Sciatic nerve (tissue), 2 donors: ENCODE measurements around the gene PNPLA5. TPM values are rescaled to one million over a fixed set of nuclear protein-coding genes. Genes with fewer than 3 reads are reported as not detected.
A peak's percentile ranks its signal among the peaks of the same experiment; 100 is the strongest.
"Not testable (repeated sequence)": the region's sequence is repeated elsewhere in the genome, so short reads cannot be mapped to it uniquely, and the experiment has no call there.

Experiments
- ATAC-seq: fragments of 200-7000 bp; cut with Tn5 transposase; one replicate; pipeline ENCODE4 v1.9.1; 2020; ENCODE audit warnings: mild to moderate bottlenecking, moderate library complexity
- DNase-seq: peaks from one replicate; pipeline ENCODE4 v3.0.0-alpha.2; 2020; ENCODE audit warnings: low spot score
- intact Hi-C: fragments of 100-400 bp; cut with DNase I; formaldehyde crosslinking; loops from one replicate; pipeline ENCODE4 v1.14.2; 2022
- total RNA-seq: library from RNA; stranded (reverse); fragmentation: NEBNext Ultra II Directional; extraction: Animal tissue kit (Norgen Biotek cat#: 25700); gene quantifications from one replicate; pipeline ENCODE4 v1.2.1, GENCODE V29; 2021
- donor health status: DM: no; HTN: no; CAD: no.
- donor health status: DM: no; HTN: no; CAD: no.

Gene PNPLA5
- total RNA-seq, 1 donor from 2014 or later = not detected

- intact Hi-C loops = no loop called here
- DNase-seq (no peak), ATAC-seq (no peak)
These were observed 13.9 kb upstream of the PNPLA5 start for GRCh38 chr22:43905681-43906080.

GRCh38 chr22:43904412-43904811, 12.6 kb upstream of the PNPLA5 start:
- ATAC-seq, intact Hi-C loops, DNase-seq: not testable (repeated sequence)

- intact Hi-C loops, ATAC-seq, DNase-seq: not testable (repeated sequence)
These were observed 11.2 kb upstream of the PNPLA5 start for GRCh38 chr22:43903033-43903432.

GRCh38 chr22:43901976-43902643, 10.3 kb upstream of the PNPLA5 start:
- no peak for ATAC-seq
- intact Hi-C loops = no loop called here

GRCh38 chr22:43900206-43900605, 8.4 kb upstream of the PNPLA5 start:
- DNase-seq = no peak
- intact Hi-C loops = no loop called here
- no peak for ATAC-seq

More at GRCh38 chr22:43901976-43902643, 10.3 kb upstream of the PNPLA5 start:
- no peak for DNase-seq

- DNase-seq = no peak
- peak; percentile 15 for ATAC-seq
- intact Hi-C loops = no loop called here
These were observed 6.0 kb upstream of the PNPLA5 start for GRCh38 chr22:43897751-43898261.

GRCh38 chr22:43895986-43896645, 4.3 kb upstream of the PNPLA5 start:
- no peak for ATAC-seq
- intact Hi-C loops = no loop called here
- no peak for DNase-seq

GRCh38 chr22:43894122-43894521, 2.3 kb upstream of the PNPLA5 start:
- intact Hi-C loops = loop anchor here (5.0 kb wide), 1 partner anchor 47 kb away; no protein-coding TSS in a partner anchor
- ATAC-seq (no peak), DNase-seq (no peak)

- ATAC-seq (no peak), DNase-seq (no peak)
- intact Hi-C loops = loop anchor here (5.0 kb wide), 1 partner anchor 46 kb away; no protein-coding TSS in a partner anchor
These were observed 1.5 kb upstream of the PNPLA5 start for GRCh38 chr22:43893266-43893665.

- intact Hi-C loops = loop anchor here (5.0 kb wide), 1 partner anchor 45 kb away; no protein-coding TSS in a partner anchor
- ATAC-seq = no peak
These were observed 526 bp upstream of the PNPLA5 start for GRCh38 chr22:43892183-43892894.

GRCh38 chr22:43890901-43891331, 897 bp downstream of the PNPLA5 start:
- ATAC-seq (no peak), DNase-seq (peak; percentile 54)
- intact Hi-C loops = loop anchor here (5.0 kb wide), 1 partner anchor 44 kb away; no protein-coding TSS in a partner anchor

More at GRCh38 chr22:43892183-43892894, 526 bp upstream of the PNPLA5 start:
- DNase-seq = no peak

GRCh38 chr22:43889860-43890253, 2.0 kb downstream of the PNPLA5 start:
- no peak for ATAC-seq
- intact Hi-C loops = loop anchor here (5.0 kb wide), 1 partner anchor 43 kb away; no protein-coding TSS in a partner anchor
- peak; percentile 14 for DNase-seq

GRCh38 chr22:43889201-43889859, 2.5 kb downstream of the PNPLA5 start:
- ATAC-seq = no peak
- intact Hi-C loops = no loop called here
- peak; percentile 27 for DNase-seq

- ATAC-seq (no peak), DNase-seq (peak; percentile 6)
- intact Hi-C loops = no loop called here
These were observed 3.1 kb downstream of the PNPLA5 start for GRCh38 chr22:43888740-43889139.

- intact Hi-C loops = no loop called here
- DNase-seq (peak; percentile 38), ATAC-seq (no peak)
These were observed 4.4 kb downstream of the PNPLA5 start for GRCh38 chr22:43887391-43887790.

- DNase-seq (peak; percentile 39), ATAC-seq (no peak)
- intact Hi-C loops = no loop called here
These were observed 5.6 kb downstream of the PNPLA5 start for GRCh38 chr22:43886231-43886630.

GRCh38 chr22:43885786-43886185, 6.0 kb downstream of the PNPLA5 start:
- DNase-seq = peak; percentile 28
- intact Hi-C loops = no loop called here
- ATAC-seq = no peak

- intact Hi-C loops = no loop called here
- no peak for ATAC-seq
- DNase-seq = no peak
These were observed 6.5 kb downstream of the PNPLA5 start for GRCh38 chr22:43885319-43885671.
